ENCODE measurements around the gene NLN. TPM values are rescaled to one million over a fixed set of nuclear protein-coding genes. Genes with fewer than 3 reads are reported as not detected.
"Not testable (repeated sequence)": the region's sequence is repeated elsewhere in the genome, so short reads cannot be mapped to it uniquely, and the experiment has no call there.

Gene NLN
- total RNA-seq, 2 donors from 2014 or later = 13.5 to 32.2 TPM

GRCh38 chr5:65749221-65749844 is 27.3 kb downstream of the NLN start:
- no peaks in the 10 kb centered on the region for H3K9me3 Mint-ChIP-seq
- no peaks in the 10 kb centered on the region for H3K27me3 Mint-ChIP-seq
- ATAC-seq (replicated peaks) = no peak
- H3K27ac Mint-ChIP-seq = no peak overlapping the region
- no peak overlapping the region for H3K4me3 Mint-ChIP-seq
- no peaks in the 10 kb centered on the region for H3K36me3 Mint-ChIP-seq (ENCODE audit: low read depth)
- H3K4me1 Mint-ChIP-seq = no peaks in the 10 kb centered on the region

DNA sequence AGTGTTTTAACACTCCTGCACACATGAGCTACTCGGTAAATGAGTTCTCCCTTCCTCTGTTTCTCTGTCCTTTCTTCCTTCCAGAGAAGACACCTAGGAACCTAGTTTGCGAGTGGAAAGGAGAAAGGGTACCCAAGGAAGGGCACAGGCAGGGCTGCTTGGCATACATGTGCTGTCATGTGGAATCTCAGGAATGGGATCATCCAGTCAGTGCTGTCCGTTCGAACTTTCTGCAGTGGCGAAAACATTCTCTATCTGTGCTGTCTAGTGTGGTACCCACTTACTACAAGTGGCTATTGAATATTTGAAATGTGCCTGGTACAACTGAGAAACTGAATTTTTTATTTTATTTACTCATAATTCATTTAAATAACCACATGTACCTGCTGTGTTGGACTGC is 28.0 kb downstream of the NLN start:
- Mint-ChIP-seq H3K36me3 (ENCODE audit: low read depth) (no peaks in the 10 kb centered on the region), H3K27ac (no peak overlapping the region), H3K9me3 (no peaks in the 10 kb centered on the region), H3K4me3 (no peak overlapping the region), H3K4me1 (no peaks in the 10 kb centered on the region), H3K27me3 (no peaks in the 10 kb centered on the region)
- no peak for ATAC-seq (replicated peaks)

- no peak overlapping the region for H3K27ac Mint-ChIP-seq
- no peaks in the 10 kb centered on the region for H3K4me1 Mint-ChIP-seq
These were observed 28.9 kb downstream of the NLN start for GRCh38 chr5:65750938-65751337.

DNA sequence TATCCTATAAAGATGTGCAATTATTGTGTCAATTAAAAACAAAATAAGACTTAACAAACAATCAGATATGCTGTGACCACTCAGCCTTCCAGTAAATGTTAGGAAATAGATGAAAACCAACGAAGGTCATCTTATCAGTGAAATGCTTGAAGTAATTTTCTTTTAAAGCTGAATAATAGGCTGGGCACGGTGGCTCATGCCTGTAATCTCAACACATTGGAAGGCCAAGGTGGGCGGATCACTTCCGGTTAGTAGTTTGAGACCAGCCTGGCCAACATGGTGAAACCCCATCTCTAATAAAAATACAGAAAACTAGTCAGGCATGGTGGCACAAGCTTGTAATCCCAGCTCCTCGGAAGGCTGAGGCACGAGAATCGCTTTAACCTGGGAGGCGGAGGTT is 31.2 kb downstream of the NLN start:
- Mint-ChIP-seq H3K27me3 (no peaks in the 10 kb centered on the region), H3K4me3 (no peak overlapping the region), H3K9me3 (no peaks in the 10 kb centered on the region), H3K36me3 (ENCODE audit: low read depth) (no peaks in the 10 kb centered on the region), H3K27ac (no peak overlapping the region), H3K4me1 (no peaks in the 10 kb centered on the region)
- ATAC-seq (replicated peaks) = no peak

More at GRCh38 chr5:65750938-65751337, 28.9 kb downstream of the NLN start:
- no peaks in the 10 kb centered on the region for H3K9me3 Mint-ChIP-seq
- no peaks in the 10 kb centered on the region for H3K36me3 Mint-ChIP-seq (ENCODE audit: low read depth)
- H3K27me3 Mint-ChIP-seq = no peaks in the 10 kb centered on the region
- H3K4me3 Mint-ChIP-seq = no peak overlapping the region
- no peak for ATAC-seq (replicated peaks)

DNA sequence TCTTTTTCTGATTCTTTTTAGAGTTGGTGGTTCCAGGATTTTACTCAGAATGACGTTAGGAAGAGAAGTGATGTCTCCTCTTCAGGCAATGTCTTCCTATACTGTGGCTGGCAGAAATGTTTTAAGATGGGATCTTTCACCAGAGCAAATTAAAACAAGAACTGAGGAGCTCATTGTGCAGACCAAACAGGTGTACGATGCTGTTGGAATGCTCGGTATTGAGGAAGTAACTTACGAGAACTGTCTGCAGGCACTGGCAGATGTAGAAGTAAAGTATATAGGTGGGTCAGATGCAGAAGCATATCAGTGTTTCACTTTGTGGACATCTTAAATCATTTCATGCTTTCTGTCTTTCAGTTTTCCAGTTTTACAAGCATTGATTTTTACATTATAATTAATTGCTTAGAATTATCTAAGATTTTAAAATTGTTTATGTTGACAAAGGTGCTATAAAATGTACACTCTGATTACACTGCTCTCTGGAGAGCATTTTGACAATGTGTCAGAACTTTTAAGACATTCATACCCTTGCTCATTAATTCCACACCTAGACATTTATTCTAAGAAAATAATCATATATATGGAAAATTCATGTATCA is 36.6 kb downstream of the NLN start:
- H3K9me3 Mint-ChIP-seq = no peaks in the 10 kb centered on the region
- no peaks in the 10 kb centered on the region for H3K36me3 Mint-ChIP-seq (ENCODE audit: low read depth)
- H3K27ac Mint-ChIP-seq = no peak overlapping the region
- no peak for ATAC-seq (replicated peaks)
- peaks cover 5% of the 10 kb centered on the region for H3K4me1 Mint-ChIP-seq
- no peak overlapping the region for H3K4me3 Mint-ChIP-seq
- H3K27me3 Mint-ChIP-seq = no peaks in the 10 kb centered on the region

DNA sequence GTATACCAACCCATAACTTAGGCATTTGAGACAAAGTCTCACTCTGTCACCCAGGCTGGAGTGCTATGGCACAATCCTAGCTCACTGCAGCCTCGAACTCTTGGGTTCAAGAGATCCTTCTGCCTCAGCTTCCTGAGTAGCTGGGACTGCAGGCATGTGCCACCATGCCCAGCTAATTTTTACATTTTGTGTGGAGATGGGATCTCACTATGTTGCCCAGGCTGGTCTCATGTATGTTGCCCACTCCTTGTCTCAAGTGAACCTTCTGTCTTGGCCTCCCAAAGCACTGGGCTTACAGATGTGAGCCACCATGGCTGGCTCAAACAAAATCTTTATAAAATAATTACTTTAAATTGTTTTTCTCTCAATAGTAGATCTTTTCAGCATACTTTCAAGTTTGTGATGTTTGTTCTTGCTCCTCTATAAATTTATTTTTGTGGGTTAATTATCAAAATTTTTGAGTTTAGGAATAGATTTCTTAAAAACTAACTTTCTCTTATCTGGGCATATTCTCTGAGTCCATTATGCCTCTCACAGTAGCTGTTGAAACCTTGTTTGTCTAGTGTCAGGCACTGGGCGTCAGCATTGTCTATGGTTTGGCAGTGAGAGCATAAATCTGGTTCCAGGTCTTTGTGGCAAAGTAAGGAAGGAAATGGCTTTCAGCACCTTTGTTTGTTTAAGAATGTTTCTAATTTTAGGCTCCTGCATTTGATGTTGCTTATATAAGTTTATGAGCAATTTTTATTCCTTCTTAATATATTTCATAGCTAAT is 38.7 kb downstream of the NLN start:
- Mint-ChIP-seq H3K27me3 (no peaks in the 10 kb centered on the region), H3K36me3 (ENCODE audit: low read depth) (no peaks in the 10 kb centered on the region), H3K27ac (no peak overlapping the region), H3K4me3 (no peak overlapping the region), H3K9me3 (no peaks in the 10 kb centered on the region), H3K4me1 (peaks cover 5% of the 10 kb centered on the region)
- peak; percentile 72 for ATAC-seq (replicated peaks)

GRCh38 chr5:65762234-65762633 is 40.2 kb downstream of the NLN start:
- Mint-ChIP-seq H3K4me3 (no peak overlapping the region), H3K9me3 (no peaks in the 10 kb centered on the region)

DNA sequence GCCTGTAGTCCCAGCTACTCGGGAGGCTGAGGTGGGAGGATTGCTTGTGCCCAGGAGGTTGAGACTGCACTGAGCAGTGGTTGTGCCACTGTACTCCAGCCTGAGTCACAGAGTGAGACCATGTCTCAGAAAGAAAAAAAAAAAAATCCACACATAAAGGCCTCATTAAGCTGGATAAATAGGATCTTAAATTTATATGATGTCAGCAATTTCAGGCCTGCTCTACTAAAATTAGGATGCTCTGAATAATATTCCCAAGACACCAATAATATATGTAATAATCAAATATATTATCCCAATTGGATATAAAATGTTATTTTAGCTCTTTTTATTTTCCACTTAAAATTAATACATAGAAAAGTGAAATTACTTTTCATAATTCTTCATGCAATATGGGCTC is 43.6 kb downstream of the NLN start:
- Mint-ChIP-seq H3K36me3 (ENCODE audit: low read depth) (no peaks in the 10 kb centered on the region), H3K27ac (no peak overlapping the region), H3K4me1 (peaks cover 9% of the 10 kb centered on the region), H3K9me3 (no peaks in the 10 kb centered on the region), H3K4me3 (no peak overlapping the region), H3K27me3 (no peaks in the 10 kb centered on the region)
- ATAC-seq (replicated peaks) = no peak

More at GRCh38 chr5:65762234-65762633, 40.2 kb downstream of the NLN start:
- Mint-ChIP-seq H3K27me3 (no peaks in the 10 kb centered on the region), H3K4me1 (peaks cover 9% of the 10 kb centered on the region), H3K36me3 (ENCODE audit: low read depth) (no peaks in the 10 kb centered on the region), H3K27ac (no peak overlapping the region)
- no peak for ATAC-seq (replicated peaks)

GRCh38 chr5:65766175-65766574 is 44.2 kb downstream of the NLN start:
- Mint-ChIP-seq H3K36me3 (ENCODE audit: low read depth) (no peaks in the 10 kb centered on the region), H3K9me3 (no peaks in the 10 kb centered on the region), H3K27ac (no peak overlapping the region), H3K4me1 (peaks cover 4% of the 10 kb centered on the region), H3K4me3 (no peak overlapping the region), H3K27me3 (no peaks in the 10 kb centered on the region)
- ATAC-seq (replicated peaks) = peak; percentile 46

- Mint-ChIP-seq H3K27ac (no peak overlapping the region), H3K27me3 (no peaks in the 10 kb centered on the region), H3K4me1 (peaks cover 4% of the 10 kb centered on the region), H3K36me3 (ENCODE audit: low read depth) (no peaks in the 10 kb centered on the region), H3K9me3 (no peaks in the 10 kb centered on the region), H3K4me3 (no peak overlapping the region)
- no peak for ATAC-seq (replicated peaks)
These were observed 44.8 kb downstream of the NLN start for GRCh38 chr5:65766781-65767180.

GRCh38 chr5:65767565-65767964 is 45.6 kb downstream of the NLN start:
- Mint-ChIP-seq H3K9me3 (no peaks in the 10 kb centered on the region), H3K4me1 (peaks cover 4% of the 10 kb centered on the region), H3K27me3 (no peaks in the 10 kb centered on the region), H3K36me3 (ENCODE audit: low read depth) (no peaks in the 10 kb centered on the region), H3K4me3 (no peak overlapping the region), H3K27ac (no peak overlapping the region)
- ATAC-seq (replicated peaks) = no peak

DNA sequence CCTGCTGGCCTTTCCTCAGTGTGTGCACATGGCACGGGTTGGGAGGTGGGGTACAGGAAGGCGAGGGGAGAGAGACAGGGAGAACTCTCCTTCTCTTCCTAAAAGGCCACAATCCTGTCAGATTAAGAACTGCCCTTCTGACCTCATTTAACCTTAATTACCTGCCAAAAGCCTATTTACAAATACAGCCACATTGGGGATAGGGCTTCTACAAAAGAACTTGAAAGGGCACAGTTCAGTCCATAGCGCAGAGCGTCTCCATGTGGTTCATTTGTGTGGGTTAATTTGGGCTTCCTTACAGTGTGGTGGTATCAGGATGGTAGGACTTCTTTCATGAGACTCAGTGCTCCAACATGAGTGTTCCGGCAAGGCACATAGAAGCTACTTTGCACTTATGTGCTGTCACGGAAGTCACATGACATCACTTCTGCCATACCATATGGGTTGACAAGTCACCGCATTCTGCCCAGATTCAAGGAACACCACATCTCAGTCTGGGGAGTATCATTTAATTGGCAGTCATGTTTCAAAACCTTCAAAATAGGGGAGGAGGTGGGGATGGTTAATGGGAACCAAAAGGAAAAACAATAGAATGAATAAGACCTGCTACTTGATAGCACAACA is 46.8 kb downstream of the NLN start:
- no peaks in the 10 kb centered on the region for H3K9me3 Mint-ChIP-seq
- H3K4me3 Mint-ChIP-seq = no peak overlapping the region
- H3K27ac Mint-ChIP-seq = no peak overlapping the region
- H3K27me3 Mint-ChIP-seq = no peaks in the 10 kb centered on the region
- H3K36me3 Mint-ChIP-seq (ENCODE audit: low read depth) = no peaks in the 10 kb centered on the region
- H3K4me1 Mint-ChIP-seq = peaks cover 4% of the 10 kb centered on the region
- ATAC-seq (replicated peaks) = no peak

DNA sequence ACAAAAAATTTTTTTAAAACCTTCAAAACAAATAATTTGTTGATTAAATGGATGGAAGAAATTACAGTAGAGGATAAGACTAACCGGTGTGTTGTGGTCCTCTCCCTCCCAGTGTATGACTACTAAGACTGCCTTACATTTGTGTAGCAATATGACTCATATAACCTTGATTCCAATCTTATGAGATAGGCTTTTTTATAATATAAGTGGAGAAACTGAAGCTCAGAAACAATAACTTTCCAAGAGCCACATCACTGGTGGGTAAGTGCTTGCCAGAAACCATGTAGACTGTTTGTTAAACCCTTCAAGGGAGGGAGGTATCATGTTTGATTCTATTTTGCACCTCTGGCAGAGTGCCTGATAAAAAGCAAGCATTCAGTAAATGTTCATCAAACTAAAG is 47.5 kb downstream of the NLN start:
- Mint-ChIP-seq H3K36me3 (ENCODE audit: low read depth) (no peaks in the 10 kb centered on the region), H3K4me3 (no peak overlapping the region), H3K27me3 (no peaks in the 10 kb centered on the region), H3K4me1 (peaks cover 4% of the 10 kb centered on the region), H3K27ac (no peak overlapping the region), H3K9me3 (no peaks in the 10 kb centered on the region)
- ATAC-seq (replicated peaks) = peak; percentile 54

DNA sequence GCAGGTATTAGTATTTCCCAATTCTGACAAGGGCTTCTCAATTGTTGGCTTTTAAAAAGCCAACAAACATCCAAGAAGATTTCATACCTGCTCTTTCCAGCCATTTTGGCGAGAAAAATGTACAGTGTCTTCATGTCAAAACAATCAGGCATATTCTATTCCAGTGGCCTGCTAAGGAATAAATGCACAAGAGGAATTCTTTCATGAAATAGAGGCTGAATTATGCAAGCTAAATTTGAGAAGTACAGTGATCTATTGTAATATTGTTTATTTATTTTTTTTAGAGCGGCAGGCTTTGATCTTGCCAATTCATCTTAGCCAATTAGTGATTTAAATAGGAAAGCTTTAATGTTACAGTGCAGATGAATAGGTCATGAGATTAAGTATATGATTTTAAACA is 49.3 kb downstream of the NLN start:
- Mint-ChIP-seq H3K27ac (no peak overlapping the region), H3K36me3 (ENCODE audit: low read depth) (no peaks in the 10 kb centered on the region), H3K9me3 (no peaks in the 10 kb centered on the region), H3K4me1 (peaks cover under 1% of the 10 kb centered on the region), H3K27me3 (no peaks in the 10 kb centered on the region), H3K4me3 (no peak overlapping the region)
- ATAC-seq (replicated peaks) = no peak

DNA sequence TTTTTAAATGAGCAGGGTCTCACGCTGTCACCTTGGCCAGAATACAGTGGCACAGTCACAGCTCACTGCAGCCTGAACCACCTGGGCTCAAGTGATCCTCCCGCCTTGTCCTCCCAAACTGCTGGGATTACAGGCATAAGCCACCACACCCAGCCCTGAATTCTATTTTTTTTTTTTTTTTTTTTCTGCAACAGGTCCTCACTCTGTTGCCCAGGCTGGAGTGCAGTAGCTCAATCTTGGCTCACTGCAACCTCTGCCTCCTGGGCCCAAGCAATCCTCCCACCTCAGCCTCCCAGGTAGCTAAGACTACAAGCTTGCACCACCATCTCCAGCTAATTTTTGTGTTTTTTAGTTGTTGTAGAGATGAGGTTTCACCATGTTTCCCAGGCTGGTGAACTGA is 51.0 kb downstream of the NLN start:
- not testable (repeated sequence) for ATAC-seq (replicated peaks)

More for the DNA sequence above, 51.0 kb downstream of the NLN start:
- not testable (repeated sequence) for H3K27me3 Mint-ChIP-seq; H3K27ac Mint-ChIP-seq; H3K4me1 Mint-ChIP-seq; H3K4me3 Mint-ChIP-seq; H3K9me3 Mint-ChIP-seq; H3K36me3 Mint-ChIP-seq (ENCODE audit: low read depth)

All from activated T-helper 17 cell treated with anti-CD3 and anti-CD28 coated beads, Interleukin-2, amount 50 U/mL, for 72 hours (primary cell).